SK-MEL-5 (cell line): Measurements from ENCODE around the gene ATP2B3. TPM values are rescaled to one million over a fixed set of nuclear protein-coding genes. Genes with fewer than 3 reads are reported as not detected.
A peak's percentile ranks its signal among the peaks of the same experiment; 100 is the strongest.

Experiments used
- DNase-seq: peaks from one replicate; pipeline ENCODE4 v3.0.0-alpha.2; 2016; ENCODE audit warnings: low read depth, low spot score
- in situ Hi-C: cut with HindIII; loops from 2 replicates; pipeline ENCODE4 v1.10.0; 2016; ENCODE audit warnings: low sequenced_read_pairs, high pct_unique_total_duplicates, low pct_unique_long_range_greater_than_20kb
- total RNA-seq: library from RNA; depleted of rRNA; stranded (reverse); fragments of >200 nt; shearing (Covaris generic); gene quantifications from 2 replicates; pipeline ENCODE4 v1.2.3, GENCODE V29; 2014

Gene ATP2B3
- total RNA-seq, 1 experiment from 2014 or later: 0.05 TPM

DNA sequence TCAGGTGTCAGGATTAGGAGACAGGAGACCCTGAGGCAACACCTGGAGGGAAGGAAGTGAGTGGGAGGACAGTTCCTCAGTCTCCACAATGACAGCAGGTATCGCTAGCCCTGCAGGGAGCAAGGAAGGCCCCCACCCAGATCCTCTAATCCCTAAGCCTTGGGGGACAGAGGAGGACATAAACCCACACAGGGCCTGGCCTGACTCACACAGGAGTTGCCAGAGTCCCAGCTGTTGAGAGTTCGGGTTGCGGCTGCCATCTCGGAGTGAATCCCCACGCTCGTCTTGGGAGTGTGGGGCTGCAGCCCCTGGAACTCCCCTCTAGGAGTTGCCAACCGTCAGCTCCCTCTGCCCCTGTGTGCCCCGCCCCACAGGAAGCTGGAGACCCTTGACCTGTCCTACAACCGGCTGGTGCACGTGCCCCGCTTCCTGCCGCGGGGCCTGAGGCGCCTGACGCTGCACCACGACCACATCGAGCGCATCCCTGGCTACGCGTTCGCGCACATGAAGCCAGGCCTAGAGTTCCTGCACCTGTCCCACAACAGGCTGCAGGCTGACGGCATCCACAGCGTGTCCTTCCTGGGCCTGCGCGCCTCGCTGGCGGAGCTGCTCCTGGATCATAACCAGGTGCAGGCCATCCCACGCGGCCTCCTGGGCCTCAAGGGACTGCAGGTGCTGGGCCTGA lies 31.9 kb upstream of the ATP2B3 start:
- no peak for DNase-seq
- in situ Hi-C loops: no loop called here

DNA sequence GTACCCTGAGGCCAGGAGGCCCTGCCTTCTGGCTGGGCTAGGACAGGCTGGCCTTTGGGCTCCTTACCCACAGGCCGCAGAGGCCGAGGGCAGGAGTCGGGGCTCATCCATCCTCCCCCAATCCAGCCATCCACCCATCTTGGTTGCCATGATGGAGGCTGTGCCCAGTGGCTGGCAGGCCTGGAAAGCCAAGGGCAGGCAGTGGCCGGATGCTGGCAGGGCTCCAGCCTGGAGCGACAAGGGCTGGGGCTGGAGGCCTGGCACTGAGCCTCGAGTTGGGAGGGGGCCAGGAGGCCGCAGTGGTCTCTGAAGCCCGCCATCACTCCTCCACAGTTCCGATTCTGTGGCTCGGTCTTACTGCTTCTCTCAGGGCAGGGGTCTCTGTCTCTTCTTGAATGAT lies 31.3 kb upstream of the ATP2B3 start:
- in situ Hi-C loops: no loop called here
- DNase-seq: no peak

DNA sequence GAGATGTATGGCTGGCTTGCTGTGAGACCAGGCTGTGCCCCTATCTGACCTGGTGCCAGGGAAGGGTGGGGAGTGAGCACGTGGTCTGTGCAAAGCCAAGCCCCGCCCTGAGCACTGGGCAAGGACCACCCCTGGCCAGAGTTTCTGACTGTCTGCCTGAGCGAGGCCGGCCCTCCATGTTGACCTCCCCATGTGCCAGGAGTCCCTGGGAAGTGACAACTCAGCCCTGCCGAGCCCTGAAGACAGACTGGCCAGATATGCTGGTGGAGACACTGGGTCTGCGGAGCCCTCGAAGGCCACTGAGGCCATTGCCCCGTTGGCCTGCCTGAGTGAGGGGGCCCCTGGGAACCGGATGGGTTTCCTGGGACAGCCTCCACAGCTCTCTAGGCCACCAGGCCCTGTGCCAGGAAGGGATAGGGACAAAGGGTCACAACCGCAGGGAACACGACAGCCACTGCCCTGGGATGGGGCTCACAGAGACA lies 29.8 kb upstream of the ATP2B3 start:
- in situ Hi-C loops: no loop called here
- no peak for DNase-seq

DNA sequence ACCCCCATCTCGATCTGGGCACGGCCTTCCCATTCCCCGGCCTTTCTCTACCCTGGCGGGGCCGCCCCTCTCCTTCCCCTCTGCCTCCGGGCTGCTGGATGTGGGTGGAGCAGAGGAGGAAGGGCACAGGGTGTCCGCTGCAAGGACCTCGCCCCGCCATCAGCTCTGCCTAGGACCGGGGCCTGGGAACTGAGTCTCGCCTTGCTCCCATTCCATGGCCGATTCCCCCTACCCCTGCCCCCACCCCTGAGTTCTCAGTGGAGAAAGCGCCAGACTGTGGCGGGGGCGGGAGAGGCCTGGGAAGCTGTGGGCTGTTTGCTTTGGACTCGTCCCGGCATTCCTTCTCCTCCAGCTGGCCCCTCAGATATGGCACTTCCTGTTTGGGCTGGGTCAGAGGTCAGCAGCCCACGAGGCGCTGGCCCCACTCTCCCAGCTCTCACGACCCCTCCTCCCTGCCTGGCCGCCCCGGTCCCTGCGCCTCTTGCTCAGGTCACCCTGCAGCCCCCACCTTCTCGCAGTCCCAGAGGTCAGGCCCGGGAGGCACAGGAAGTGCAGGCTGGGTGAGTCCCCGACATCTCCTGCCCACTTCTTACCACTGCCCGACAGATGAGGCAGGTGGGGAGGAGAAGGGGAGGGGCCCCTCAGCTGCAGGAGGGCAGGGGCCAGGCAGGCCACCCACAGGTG lies 29.1 kb upstream of the ATP2B3 start:
- no peak for DNase-seq
- in situ Hi-C loops: no loop called here

DNA sequence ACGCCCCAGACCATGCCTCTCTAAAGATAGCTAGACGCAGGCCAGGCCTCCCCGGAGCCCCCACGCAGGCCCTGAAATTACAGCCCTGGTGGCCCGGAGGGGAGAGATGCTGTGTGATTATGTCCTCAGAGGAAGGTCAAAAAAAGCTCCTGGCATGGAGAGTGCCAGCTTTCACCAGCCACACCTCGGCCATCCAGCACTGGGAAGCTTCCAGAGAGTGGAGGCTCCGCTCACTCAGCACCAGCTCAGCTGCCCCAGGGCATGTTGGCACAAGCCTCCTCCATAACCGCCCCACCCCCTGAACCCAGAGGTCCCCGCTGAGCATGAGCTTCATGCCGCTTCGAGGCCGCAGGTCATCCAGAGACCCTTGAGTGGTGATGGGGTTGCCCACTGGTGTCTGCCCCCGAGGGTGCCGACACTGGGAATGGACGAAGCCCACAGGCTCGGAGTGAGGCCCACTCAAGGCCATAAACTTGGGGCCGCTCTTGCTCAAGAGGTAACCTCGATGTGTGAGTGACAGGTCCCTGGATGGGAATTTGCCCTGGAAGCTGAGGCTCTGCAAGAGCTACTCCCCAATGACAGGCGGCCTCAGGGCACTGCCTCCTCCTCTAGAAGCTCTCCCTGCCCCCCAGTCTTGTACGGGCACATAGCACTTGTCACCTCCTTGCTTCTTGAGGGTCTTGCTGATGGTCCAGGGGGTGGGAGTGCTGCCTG lies 27.1 kb upstream of the ATP2B3 start:
- DNase-seq: no peak
- in situ Hi-C loops: no loop called here

DNA sequence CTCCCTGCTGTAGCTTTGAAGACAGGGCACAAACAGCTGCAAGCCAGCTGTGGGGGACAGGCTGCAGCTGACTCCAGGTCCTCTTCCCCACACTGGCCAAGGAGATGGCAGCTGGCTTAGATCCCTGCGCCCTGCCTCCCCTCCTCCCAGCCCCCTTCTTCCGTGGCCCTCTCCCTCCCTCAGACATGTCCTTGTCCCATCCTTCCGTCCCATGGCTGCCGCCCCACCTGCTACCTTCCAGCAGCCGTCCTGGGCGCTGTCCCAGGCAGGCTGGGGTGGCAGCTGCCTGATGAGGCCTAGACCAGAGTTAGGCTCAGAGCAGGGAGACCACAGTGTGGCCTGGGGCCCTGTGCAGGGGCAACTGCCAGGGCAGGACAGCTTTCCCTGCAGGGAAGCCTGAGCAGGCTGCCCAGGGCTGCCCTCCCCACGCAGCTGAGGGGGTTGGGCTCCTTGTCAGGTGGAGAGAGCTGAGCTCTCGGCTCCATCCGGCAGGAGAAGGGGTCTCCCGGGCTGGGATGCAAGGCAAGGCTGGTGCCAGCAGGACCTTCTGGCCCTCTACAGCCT lies 26.0 kb upstream of the ATP2B3 start:
- no peak for DNase-seq

DNA sequence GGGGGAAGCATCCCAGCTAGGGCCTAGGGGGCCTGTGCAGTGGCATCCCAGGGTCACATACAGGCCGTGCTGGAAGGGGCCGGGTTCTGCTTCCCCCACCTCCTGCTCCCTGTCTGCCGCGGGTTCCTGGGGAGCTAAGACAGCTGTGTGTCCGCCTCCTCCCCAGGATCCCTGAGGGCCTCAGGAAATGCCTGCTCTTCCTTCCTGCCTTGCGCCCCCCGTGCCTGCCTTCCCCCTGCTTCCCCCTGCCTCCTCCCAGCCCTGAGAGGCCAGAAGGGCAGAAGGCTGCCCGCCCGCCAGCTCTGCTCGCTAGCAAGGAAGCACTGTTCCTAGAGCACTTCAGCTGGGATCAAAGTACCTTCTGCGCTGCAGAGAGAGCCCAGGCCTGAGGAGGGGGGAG lies 25.5 kb upstream of the ATP2B3 start:
- DNase-seq: no peak
- in situ Hi-C loops: no loop called here

More for the DNA sequence above, 26.0 kb upstream of the ATP2B3 start:
- in situ Hi-C loops: no loop called here

DNA sequence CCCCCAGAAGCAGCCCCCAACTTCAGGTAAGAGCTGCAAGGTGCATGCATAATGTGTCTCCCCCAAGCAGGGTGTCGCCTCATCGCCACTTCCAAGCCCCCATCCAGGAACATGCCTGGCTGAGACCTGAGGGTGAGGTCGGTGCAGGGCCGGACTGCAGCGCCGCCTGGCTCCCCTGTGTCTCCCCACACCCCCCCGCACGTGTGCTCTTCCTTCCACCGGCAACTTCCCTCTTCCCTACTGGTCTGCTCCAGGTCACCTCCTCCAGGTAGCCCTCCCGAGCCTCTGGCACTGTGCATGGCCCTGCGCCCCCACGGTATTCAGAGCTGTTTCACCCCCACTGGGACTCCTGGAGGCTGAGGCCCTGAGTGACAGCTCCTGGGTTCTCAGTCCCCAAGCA lies 24.9 kb upstream of the ATP2B3 start:
- in situ Hi-C loops: no loop called here
- DNase-seq: no peak

DNA sequence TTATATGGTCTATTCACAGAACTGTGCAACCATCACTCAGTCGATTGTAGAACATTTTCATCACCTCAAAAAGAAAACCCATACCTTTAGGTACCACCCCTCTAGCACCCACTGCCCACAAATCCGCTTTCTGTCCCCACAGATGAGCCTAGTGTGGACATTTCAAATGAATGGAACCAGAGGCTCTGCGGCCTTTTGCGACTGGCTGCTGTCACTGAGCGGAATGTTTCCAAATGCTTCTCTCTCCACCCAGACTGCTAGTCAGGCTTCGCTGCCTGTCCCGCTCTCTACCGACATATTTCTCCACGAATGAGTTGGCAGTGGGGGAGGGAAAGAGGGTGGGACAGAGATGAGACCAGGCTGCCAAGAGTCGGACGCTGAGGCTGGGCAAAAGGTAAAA lies 24.4 kb upstream of the ATP2B3 start:
- DNase-seq: no peak
- in situ Hi-C loops: no loop called here

DNA sequence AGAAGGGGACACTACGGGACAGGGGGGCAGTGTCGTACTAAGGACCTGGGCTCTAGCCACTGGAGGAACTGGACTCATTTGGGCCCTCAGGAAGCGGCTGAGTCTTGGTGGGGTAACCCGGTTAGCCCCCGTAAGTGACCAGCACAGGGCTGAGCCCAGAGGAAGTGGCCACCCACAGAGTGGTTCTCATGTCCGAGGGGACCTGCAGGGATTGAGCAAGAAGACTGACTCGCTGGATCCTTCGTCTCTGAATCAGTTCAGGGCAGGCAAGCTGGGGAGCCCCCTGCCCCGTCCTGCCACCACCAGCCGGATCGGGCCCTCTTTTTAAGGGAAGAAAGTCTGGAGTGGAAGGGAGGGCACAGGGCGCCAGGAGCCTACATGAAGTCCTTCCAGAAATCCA lies 23.4 kb upstream of the ATP2B3 start:
- no peak for DNase-seq
- in situ Hi-C loops: no loop called here

DNA sequence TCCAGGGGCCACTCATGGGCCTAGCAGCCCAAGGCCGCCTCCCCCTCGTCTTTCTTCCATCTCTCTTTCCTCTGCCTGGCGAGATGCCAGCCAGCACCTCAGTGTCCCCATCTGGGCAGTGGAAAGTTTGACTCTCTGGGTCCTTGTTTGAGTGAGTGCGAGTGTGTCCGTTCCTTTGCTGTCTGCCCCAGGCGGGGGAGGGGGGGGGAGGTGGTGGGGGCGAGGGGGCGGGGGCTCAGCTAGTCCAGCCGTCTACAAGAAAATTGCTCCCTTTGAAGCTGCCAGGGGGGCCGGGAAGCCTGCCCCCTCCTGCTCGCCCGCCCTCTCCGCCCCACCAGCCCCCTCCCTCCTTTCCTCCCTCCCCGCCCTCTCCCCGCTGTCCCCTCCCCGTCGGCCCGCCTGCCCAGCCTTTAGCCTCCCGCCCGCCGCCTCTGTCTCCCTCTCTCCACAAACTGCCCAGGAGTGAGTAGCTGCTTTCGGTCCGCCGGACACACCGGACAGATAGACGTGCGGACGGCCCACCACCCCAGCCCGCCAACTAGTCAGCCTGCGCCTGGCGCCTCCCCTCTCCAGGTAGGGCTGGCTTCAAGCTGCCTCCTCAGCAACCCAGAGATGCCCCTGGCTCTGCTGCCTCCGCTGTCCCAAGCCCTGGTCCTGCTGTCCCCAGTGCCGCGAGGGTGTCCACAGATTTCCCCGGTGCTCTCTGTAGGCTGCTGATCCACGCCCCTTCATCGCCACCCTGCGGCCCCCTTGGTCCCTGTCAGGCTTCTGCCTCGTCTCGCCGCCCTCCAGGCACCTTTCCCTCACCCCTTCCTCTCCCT lies 22.7 kb upstream of the ATP2B3 start, which contains the start of gene BGN:
Gene BGN (plus strand): TSS at position 440 of the 821 bp plus-strand sequence. CDS start 9,652 bp downstream, outside the sequence.
- in situ Hi-C loops: no loop called here
- DNase-seq: peak; percentile 8

DNA sequence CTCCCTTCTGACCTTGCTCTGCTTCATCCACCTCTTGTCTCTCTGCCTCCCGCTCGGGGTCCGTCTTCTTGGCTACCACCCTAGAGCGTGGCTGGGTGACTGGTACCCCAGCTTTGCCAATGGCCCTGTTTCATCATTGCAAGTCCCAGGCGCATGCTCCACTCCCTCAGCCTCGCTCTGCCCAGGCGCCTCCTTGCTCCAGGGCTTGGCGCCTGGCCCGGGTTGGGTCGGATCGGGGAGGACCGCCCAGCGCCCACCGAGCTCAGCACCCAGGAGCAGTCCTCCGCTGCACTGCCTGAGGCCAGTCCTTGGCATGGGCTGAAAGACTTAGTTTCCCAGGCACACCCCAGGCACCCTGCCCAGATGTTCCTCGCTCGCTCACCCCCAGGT lies 22.1 kb upstream of the ATP2B3 start:
- DNase-seq: no peak
- in situ Hi-C loops: no loop called here

DNA sequence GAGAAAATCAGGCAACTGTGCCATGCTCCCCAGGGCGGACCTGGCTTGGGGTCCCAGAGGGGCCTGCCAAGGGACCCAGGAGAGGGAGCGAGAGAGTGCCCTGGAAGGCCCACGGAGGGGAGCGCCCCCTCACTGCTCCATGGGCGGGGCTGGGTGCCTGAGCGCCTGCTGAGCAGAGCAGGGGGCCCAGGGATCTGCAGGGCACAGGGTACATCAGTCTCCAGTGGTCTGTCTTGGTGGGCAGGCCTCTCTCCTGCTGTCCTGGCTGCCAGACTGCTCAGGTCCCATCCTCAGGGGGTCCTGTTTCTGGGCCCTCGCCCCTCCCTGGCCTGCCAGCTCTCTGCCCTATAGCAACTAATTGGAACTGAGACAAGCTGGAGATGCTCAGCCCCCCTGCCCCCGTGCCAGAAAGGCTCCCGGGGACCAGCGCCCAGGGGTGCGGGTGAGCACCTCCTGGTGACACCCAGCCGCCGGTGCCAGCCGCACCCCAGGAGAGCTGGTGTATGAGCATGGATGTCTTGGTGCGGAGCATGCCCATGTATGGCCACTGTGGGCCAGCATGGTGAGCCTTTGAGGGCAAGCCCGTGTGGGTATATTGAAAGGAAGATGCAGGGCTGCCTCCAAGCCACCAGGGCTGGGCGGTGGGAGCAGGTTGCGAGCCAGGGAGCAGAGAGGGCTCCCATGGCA lies 21.4 kb upstream of the ATP2B3 start:
- DNase-seq: no peak
- in situ Hi-C loops: no loop called here

DNA sequence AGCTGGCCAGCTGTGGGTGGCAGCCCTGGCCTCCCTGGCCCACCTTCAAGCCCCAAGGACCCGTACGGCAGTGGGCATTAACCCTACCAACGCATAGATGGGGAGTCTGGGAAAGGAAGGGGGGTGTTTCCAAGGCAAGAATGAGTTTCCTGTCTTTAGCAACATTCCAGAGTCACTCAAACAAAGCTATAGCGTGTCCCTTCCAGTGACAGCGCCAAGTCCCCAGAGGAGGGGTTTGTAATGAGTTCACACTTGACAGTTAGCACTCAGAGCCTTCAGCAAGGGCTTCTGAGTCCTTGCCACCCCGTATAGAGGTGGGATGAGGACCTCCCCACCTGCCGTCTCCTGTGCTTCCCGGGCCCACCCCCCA lies 20.9 kb upstream of the ATP2B3 start:
- in situ Hi-C loops: no loop called here

DNA sequence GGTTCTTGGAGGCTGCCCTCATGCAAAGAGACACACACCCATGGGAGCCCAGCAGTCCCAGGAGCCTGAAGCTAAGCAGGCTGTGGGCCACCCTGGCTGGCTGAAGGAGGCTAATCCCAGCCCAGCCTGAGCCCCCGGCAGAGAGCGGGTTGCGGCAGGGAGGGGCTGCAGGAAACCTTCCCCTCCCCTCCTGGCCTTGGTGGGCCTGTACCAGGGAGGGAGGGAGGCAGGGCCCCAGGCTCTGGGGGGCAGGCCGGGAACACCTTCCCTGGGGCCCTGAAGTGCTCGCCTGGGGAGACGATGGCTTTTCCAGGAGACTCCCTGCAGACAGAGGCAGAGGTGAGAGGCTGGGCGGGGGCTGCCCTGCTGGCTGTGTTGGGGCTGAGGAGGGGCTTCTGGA lies 19.0 kb upstream of the ATP2B3 start:
- in situ Hi-C loops: no loop called here
- no peak for DNase-seq

More for the DNA sequence above, 20.9 kb upstream of the ATP2B3 start:
- DNase-seq: no peak

DNA sequence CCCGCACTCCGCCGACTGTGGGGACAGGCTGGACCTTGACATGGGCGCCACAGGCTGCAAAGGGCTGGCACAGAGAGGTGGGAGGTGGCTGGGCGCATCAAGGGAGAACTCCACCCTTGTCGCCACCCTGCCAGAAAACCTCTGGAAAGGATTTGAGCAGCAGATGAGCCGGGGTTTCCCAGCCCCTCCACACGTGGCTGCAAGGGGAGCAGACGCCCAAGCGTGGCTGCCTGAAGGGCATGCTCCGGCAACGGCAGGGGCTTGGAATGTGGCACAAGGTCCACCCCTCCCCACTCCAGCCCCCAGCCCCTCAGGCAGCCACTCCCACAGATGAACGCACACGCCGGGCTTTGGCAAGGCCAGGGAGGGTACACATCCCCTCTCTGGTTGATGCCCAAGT lies 18.1 kb upstream of the ATP2B3 start:
- no peak for DNase-seq
- in situ Hi-C loops: no loop called here

DNA sequence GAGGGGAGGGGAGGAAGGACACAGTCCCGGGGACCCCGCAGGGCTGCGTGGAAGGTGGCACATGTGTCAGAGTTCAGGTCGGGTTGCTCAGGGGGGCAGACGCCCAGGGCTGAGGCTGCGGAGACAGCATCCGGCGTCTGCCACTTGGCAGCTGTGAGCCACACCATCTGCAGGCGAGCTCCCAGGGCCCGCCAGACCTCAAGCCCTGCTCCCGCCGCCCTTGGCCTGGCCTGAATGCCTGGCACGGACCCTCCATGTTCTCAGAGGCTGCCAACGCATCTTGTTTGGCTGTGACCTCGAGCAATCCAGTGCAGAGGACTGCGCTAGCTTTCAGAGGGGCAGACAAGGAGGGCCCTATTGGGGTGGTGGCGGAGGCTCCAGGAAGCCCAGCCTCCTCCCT lies 17.6 kb upstream of the ATP2B3 start:
- no peak for DNase-seq
- in situ Hi-C loops: no loop called here
